ENCODE data around the gene NRG3. TPM values are rescaled to one million over a fixed set of nuclear protein-coding genes. Genes with fewer than 3 reads are reported as not detected.

NRG3 gene
- total RNA-seq, 1 donor from 2014 or later, result 6.1 TPM

- Mint-ChIP-seq H3K9me3 (no peaks in the 10 kb centered on the region), H3K27ac (no peak overlapping the region), H3K36me3 (no peaks in the 10 kb centered on the region), H3K27me3 (peaks cover 7% of the 10 kb centered on the region), H3K4me3 (no peak overlapping the region), H3K4me1 (ENCODE audit: unreplicated experiment) (no peaks in the 10 kb centered on the region)
- TF ChIP-seq CTCF (conservative IDR thresholded peaks at IDR 0.05), result no peak
- DNase-seq (ENCODE audit: extremely low spot score, unreplicated experiment), result no peak
Measured at GRCh38 chr10:82266438-82266837, 391.4 kb downstream of the NRG3 start.

- H3K27me3 Mint-ChIP-seq, result peaks cover 7% of the 10 kb centered on the region
- H3K4me1 Mint-ChIP-seq (ENCODE audit: unreplicated experiment), result no peaks in the 10 kb centered on the region
- no peak overlapping the region for H3K27ac Mint-ChIP-seq
- no peaks in the 10 kb centered on the region for H3K9me3 Mint-ChIP-seq
- no peak for DNase-seq (ENCODE audit: extremely low spot score, unreplicated experiment)
- no peaks in the 10 kb centered on the region for H3K36me3 Mint-ChIP-seq
- TF ChIP-seq CTCF (conservative IDR thresholded peaks at IDR 0.05), result no peak
- H3K4me3 Mint-ChIP-seq, result no peak overlapping the region
Measured at GRCh38 chr10:82267014-82267413, 392.0 kb downstream of the NRG3 start.

GRCh38 chr10:82267465-82267864 lies 392.5 kb downstream of the NRG3 start:
- no peaks in the 10 kb centered on the region for H3K9me3 Mint-ChIP-seq
- H3K36me3 Mint-ChIP-seq, result no peaks in the 10 kb centered on the region
- H3K4me1 Mint-ChIP-seq (ENCODE audit: unreplicated experiment), result no peaks in the 10 kb centered on the region
- no peak overlapping the region for H3K27ac Mint-ChIP-seq
- no peak overlapping the region for H3K4me3 Mint-ChIP-seq
- DNase-seq (ENCODE audit: extremely low spot score, unreplicated experiment), result no peak
- H3K27me3 Mint-ChIP-seq, result peaks cover 7% of the 10 kb centered on the region
- no peak for TF ChIP-seq CTCF (conservative IDR thresholded peaks at IDR 0.05)

GRCh38 chr10:82267960-82268359 lies 393.0 kb downstream of the NRG3 start:
- no peaks in the 10 kb centered on the region for H3K36me3 Mint-ChIP-seq
- H3K27me3 Mint-ChIP-seq, result peaks cover 7% of the 10 kb centered on the region
- no peaks in the 10 kb centered on the region for H3K4me1 Mint-ChIP-seq (ENCODE audit: unreplicated experiment)
- TF ChIP-seq CTCF (conservative IDR thresholded peaks at IDR 0.05), result no peak
- no peak overlapping the region for H3K27ac Mint-ChIP-seq
- H3K9me3 Mint-ChIP-seq, result no peaks in the 10 kb centered on the region
- no peak overlapping the region for H3K4me3 Mint-ChIP-seq
- DNase-seq (ENCODE audit: extremely low spot score, unreplicated experiment), result no peak

GRCh38 chr10:82277591-82277990 lies 402.6 kb downstream of the NRG3 start:
- no peak for TF ChIP-seq CTCF (conservative IDR thresholded peaks at IDR 0.05)
- Mint-ChIP-seq H3K4me1 (ENCODE audit: unreplicated experiment) (peaks cover 15% of the 10 kb centered on the region), H3K4me3 (no peak overlapping the region), H3K9me3 (no peaks in the 10 kb centered on the region), H3K36me3 (no peaks in the 10 kb centered on the region), H3K27me3 (no peaks in the 10 kb centered on the region), H3K27ac (no peak overlapping the region)
- no peak for DNase-seq (ENCODE audit: extremely low spot score, unreplicated experiment)

Data from type B pancreatic cell (in vitro differentiated cells).